ENCODE data around the gene DTNA.

DTNA gene

DNA sequence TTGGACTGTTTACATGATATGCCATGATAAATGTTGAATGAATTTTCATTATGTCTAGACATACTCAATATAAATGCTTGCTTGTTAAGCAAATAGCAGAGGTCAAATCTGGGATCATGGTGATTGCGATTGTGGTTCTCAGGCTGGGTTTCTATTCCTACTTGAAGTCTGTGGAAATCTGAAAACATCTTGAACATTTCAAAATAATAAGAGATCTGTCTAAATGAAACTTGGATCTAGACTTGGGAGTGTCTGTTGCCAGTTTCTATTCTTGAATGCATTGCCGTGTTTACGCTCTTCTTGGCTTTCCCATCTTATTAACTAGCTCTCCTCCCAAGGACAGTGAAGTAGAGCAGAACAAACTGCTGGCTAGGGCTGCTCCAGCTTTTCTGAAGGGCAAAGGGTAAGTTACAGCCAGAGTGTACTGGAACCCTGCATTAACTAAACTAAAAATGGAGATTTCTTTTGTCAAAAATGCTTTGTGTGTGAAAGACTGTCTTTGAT is 127.7 kb downstream of the DTNA start:
- TF ChIP-seq RAD21 (IDR thresholded peaks at IDR 0.05; ENCODE audit: low read depth), result no peak
- TF ChIP-seq TCF12 (IDR thresholded peaks at IDR 0.05; ENCODE audit: low read depth), result no peak
- TF ChIP-seq, protein P1, sequence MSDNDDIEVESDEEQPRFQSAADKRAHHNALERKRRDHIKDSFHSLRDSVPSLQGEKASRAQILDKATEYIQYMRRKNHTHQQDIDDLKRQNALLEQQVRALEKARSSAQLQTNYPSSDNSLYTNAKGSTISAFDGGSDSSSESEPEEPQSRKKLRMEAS (IDR thresholded peaks at IDR 0.05), result no peak
- no peak for TF ChIP-seq USF1 (IDR thresholded peaks at IDR 0.05)
- TF ChIP-seq CREB1 (IDR thresholded peaks at IDR 0.05; ENCODE audit: low read depth), result no peak
- TF ChIP-seq CEBPB (IDR thresholded peaks at IDR 0.05), result no peak
- no peak for TF ChIP-seq ZBTB7A (IDR thresholded peaks at IDR 0.05; ENCODE audit: low read depth)
- no peak for TF ChIP-seq FOXM1 (IDR thresholded peaks at IDR 0.05; ENCODE audit: borderline replicate concordance, low read depth)
- no peak for TF ChIP-seq TAF1 (IDR thresholded peaks at IDR 0.05; ENCODE audit: low read depth)

DNA sequence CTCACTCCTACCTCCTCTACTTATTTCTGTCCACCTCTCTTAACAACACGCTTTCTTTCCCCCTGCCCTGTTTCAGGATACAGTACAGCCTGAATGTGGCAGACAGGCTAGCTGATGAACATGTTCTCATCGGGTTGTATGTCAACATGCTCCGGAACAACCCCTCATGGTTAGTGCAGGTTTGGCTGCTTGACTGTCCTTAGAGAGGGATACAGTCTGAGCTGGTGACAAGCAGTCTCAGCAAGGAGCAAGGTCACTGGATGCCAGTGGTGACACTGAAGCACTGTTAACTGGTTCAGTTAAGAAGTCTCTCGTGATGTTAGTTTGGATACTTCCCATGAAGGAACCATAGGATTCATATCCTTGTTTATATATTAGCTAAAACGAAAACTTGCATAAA is 128.6 kb downstream of the DTNA start:
- no peak for TF ChIP-seq NFIC (IDR thresholded peaks at IDR 0.05)
- TF ChIP-seq CEBPB (IDR thresholded peaks at IDR 0.05), result no peak
- no peak for TF ChIP-seq TEAD4 (IDR thresholded peaks at IDR 0.05)
- TF ChIP-seq, protein P2, sequence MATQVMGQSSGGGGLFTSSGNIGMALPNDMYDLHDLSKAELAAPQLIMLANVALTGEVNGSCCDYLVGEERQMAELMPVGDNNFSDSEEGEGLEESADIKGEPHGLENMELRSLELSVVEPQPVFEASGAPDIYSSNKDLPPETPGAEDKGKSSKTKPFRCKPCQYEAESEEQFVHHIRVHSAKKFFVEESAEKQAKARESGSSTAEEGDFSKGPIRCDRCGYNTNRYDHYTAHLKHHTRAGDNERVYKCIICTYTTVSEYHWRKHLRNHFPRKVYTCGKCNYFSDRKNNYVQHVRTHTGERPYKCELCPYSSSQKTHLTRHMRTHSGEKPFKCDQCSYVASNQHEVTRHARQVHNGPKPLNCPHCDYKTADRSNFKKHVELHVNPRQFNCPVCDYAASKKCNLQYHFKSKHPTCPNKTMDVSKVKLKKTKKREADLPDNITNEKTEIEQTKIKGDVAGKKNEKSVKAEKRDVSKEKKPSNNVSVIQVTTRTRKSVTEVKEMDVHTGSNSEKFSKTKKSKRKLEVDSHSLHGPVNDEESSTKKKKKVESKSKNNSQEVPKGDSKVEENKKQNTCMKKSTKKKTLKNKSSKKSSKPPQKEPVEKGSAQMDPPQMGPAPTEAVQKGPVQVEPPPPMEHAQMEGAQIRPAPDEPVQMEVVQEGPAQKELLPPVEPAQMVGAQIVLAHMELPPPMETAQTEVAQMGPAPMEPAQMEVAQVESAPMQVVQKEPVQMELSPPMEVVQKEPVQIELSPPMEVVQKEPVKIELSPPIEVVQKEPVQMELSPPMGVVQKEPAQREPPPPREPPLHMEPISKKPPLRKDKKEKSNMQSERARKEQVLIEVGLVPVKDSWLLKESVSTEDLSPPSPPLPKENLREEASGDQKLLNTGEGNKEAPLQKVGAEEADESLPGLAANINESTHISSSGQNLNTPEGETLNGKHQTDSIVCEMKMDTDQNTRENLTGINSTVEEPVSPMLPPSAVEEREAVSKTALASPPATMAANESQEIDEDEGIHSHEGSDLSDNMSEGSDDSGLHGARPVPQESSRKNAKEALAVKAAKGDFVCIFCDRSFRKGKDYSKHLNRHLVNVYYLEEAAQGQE (IDR thresholded peaks at IDR 0.05; ENCODE audit: low read depth), result no peak
- no peak for TF ChIP-seq TCF12 (IDR thresholded peaks at IDR 0.05; ENCODE audit: low read depth)

DNA sequence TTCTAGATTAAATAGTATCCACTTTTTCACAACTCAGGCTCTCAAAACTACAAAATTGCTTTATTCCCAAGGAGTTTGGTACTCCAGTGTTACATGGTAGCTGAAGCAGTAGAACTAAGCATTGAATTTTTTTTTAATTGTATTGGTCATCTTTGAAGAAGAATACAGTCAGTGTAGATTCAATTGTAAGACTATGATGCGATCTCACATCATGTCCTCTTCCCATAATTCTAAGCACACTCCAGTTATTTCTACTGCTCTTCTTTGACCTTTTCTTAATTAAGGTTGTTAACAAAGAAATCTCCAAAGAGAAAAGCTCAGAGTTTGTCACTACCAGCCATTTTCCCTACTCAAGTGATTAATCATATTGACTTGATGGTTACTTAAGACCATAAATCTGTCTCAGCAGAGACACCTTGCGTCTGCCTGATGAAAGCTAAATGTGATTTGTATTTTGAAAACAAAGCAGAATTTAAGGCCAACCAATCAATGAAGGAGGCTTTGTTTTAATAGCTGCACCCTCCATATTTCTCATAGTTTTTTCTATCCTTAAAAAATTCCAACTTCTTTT is 130.2 kb downstream of the DTNA start:
- TF ChIP-seq CEBPB (IDR thresholded peaks at IDR 0.05) (no peak), TAF1 (IDR thresholded peaks at IDR 0.05; ENCODE audit: low read depth) (no peak), CREB1 (IDR thresholded peaks at IDR 0.05; ENCODE audit: low read depth) (no peak), RAD21 (IDR thresholded peaks at IDR 0.05; ENCODE audit: low read depth) (no peak), TCF12 (IDR thresholded peaks at IDR 0.05; ENCODE audit: low read depth) (no peak), FOXM1 (IDR thresholded peaks at IDR 0.05; ENCODE audit: borderline replicate concordance, low read depth) (no peak), NFIC (IDR thresholded peaks at IDR 0.05) (no peak), ZBTB7A (IDR thresholded peaks at IDR 0.05; ENCODE audit: low read depth) (no peak), EGR1 (IDR thresholded peaks at IDR 0.05) (no peak), TEAD4 (IDR thresholded peaks at IDR 0.05) (no peak), USF1 (IDR thresholded peaks at IDR 0.05) (no peak), EP300 (IDR thresholded peaks at IDR 0.05; ENCODE audit: borderline replicate concordance) (no peak), YY1 (IDR thresholded peaks at IDR 0.05; ENCODE audit: low read depth) (no peak)
- TF ChIP-seq, protein P1 (IDR thresholded peaks at IDR 0.05), result no peak
- TF ChIP-seq, protein P2 (IDR thresholded peaks at IDR 0.05; ENCODE audit: low read depth), result no peak

- TF ChIP-seq TCF12 (IDR thresholded peaks at IDR 0.05; ENCODE audit: low read depth) (no peak), CEBPB (IDR thresholded peaks at IDR 0.05) (no peak), EP300 (IDR thresholded peaks at IDR 0.05; ENCODE audit: borderline replicate concordance) (no peak), FOXM1 (IDR thresholded peaks at IDR 0.05; ENCODE audit: borderline replicate concordance, low read depth) (no peak), NFIC (IDR thresholded peaks at IDR 0.05) (no peak), EGR1 (IDR thresholded peaks at IDR 0.05) (no peak), RAD21 (IDR thresholded peaks at IDR 0.05; ENCODE audit: low read depth) (no peak)
- TF ChIP-seq, protein P2 (IDR thresholded peaks at IDR 0.05; ENCODE audit: low read depth), result no peak
- TF ChIP-seq, protein P1 (IDR thresholded peaks at IDR 0.05), result no peak
These were observed 131.8 kb downstream of the DTNA start for GRCh38 chr18:34841891-34842290.
